GM19467 (cell line): ENCODE results near the gene FAM50B.

ENCODE experiments used
- ATAC-seq: cut with Tn5 transposase; IDR thresholded peaks from one replicate; pipeline ENCODE4 v1.9.1; 2021; ENCODE audit warnings: mild to moderate bottlenecking, moderate library complexity; ENCODE audit not compliant: unreplicated experiment

The FAM50B gene, protein sequence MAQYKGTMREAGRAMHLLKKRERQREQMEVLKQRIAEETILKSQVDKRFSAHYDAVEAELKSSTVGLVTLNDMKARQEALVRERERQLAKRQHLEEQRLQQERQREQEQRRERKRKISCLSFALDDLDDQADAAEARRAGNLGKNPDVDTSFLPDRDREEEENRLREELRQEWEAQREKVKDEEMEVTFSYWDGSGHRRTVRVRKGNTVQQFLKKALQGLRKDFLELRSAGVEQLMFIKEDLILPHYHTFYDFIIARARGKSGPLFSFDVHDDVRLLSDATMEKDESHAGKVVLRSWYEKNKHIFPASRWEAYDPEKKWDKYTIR

DNA sequence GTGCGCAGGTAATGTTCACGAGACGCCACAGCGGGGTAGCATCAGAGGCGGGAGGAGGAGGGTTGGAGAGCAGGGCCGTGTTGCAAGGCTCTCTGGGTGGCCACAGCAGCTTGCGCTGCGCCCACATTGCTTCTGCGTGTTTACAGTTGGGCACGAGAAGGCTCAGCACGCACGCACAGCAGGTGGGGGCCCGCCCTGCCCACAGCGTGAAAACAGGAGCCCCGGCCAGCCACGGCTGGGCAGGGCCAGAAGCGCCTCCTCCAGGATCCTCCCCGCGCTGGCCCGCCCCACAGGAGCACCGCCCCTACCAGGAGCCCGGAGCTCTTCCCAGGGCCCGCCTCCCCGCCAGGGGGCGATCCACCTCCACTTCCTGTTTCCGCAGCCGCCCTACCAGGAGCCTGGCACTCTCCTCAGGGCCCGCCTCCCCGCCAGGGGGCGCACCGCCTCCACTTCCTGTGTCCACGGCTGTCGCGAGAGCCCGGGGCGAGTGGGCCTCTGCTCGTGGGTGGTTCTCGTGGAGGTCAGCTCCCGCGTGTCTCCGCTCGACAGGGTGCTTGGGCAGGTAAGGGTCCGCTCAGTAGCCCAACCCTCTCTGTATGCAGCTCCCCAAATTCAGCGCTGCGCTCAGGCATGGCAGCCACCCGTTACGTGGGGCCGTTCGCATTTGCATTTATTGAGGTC lies at the start of gene FAM50B:
TSS of gene FAM50B (plus strand) at position 449 of the 681 bp plus-strand sequence. CDS start 439 bp downstream, outside the sequence.
- peak; percentile 84 for ATAC-seq

- ATAC-seq = no peak
Observed at GRCh38 chr6:3799719-3800118, 49.5 kb upstream of the FAM50B start.

DNA sequence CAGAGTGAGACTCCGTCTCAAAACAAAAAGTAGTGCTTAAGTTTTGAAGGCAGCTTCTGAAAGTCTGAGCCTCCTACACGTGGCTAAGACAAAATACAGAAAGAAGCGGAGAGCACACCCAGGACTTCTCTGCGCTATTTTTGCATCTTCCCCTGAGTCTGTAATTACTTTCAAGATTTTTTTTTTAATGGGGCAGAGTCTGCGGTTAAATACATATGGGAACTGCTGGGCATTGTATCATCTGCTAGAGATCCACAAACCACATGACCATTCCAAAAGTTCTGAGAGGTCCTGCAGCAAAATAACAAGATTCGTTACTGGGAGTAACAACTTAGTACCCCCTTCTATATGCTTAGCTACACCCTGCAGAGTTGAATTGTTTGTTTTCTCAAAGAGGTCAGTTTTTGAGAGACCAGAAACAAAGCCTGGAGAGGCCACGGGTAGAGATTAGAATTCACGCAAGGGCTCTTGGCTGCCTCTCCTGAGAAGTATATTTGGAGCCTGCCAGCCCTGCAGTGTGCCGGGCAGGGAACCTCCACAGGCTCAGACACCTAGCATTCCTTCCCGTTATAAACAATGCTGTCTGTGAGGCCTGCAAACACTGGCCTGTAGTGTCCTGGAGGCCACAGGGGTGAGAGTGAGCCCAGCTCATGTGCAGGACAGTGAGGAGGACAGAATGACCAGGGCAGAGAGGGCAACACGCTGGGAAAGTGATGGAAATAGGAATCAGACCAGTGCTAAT lies 48.2 kb upstream of the FAM50B start:
- no peak for ATAC-seq

- ATAC-seq = no peak
Observed at GRCh38 chr6:3801960-3802359, 47.2 kb upstream of the FAM50B start.

GRCh38 chr6:3803627-3804468 lies 45.3 kb upstream of the FAM50B start:
- ATAC-seq = no peak

DNA sequence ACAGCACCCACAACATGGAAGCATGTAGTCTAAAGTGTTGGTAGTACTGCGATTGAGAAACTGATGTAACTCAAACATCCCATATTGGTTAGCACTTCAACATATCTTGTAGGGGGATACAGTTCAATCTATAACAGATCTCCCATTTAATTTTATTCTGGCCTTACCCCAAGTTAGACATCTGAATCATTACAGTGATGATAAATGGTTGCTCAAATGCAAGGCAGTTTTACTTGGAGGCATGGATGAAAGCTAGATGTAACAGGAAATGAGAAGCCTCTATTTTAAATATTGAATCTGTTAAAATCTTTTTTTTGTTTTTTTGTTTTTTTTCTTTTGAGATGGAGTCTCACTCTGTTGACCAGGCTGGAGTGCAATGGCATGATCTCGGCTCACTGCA lies 44.2 kb upstream of the FAM50B start:
- ATAC-seq = no peak

GRCh38 chr6:3805448-3806123 lies 43.6 kb upstream of the FAM50B start:
- no peak for ATAC-seq

DNA sequence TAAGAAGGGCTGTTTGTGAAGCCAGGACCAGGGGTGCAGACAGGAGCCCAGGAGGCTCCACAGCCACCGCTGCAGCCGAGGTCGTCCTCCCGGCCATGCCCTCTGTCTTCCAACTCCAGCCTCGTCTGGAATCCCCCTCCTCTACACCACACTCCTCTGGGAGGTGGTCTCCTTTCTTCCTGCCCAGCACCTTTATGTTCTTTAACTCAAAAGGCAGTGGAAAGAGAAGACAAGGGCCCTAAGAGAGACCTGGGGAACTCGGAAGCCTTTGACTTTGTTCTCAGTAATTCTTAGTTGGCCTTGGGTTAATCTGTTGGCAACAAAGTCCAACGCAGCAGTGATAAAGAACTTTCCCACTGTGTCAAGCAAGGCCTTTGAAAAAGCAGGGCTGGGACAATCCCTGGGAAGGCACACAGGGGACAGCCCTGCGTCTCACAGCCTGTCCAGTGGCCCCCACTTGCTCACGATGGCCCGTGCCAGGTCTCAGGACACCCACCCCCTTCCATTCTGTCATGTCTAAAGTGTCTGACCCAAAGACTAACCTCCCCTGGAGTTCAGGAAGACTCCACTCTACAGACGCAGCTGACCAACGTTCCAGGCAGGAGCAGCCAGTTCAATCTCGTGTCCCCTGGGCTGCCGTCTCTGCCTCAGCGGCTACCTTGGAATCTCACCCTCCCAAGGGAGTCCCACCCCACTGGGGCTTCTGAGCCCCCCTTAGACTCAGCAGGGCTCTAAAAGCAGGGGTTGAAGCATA lies 42.8 kb upstream of the FAM50B start:
- ATAC-seq = no peak

DNA sequence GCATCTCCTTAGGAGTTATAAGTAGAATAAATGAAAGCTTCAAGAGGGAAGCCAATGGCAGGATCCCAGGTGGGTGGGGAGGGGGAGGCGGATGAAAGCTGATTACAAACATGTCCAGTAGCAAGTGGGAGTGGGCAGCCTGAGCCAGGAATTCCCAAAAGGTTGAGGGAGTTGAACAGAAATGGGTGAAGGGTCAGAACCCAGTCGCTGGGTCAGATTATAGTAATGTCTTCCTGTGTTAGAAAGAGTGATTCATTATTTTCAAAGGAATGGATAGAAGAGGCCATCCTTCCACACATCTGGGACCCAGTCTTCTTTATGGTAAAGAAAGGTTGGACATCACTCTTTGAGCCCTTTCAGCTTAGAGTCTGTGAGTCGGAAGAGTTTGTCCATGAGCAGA lies 41.0 kb upstream of the FAM50B start:
- no peak for ATAC-seq

DNA sequence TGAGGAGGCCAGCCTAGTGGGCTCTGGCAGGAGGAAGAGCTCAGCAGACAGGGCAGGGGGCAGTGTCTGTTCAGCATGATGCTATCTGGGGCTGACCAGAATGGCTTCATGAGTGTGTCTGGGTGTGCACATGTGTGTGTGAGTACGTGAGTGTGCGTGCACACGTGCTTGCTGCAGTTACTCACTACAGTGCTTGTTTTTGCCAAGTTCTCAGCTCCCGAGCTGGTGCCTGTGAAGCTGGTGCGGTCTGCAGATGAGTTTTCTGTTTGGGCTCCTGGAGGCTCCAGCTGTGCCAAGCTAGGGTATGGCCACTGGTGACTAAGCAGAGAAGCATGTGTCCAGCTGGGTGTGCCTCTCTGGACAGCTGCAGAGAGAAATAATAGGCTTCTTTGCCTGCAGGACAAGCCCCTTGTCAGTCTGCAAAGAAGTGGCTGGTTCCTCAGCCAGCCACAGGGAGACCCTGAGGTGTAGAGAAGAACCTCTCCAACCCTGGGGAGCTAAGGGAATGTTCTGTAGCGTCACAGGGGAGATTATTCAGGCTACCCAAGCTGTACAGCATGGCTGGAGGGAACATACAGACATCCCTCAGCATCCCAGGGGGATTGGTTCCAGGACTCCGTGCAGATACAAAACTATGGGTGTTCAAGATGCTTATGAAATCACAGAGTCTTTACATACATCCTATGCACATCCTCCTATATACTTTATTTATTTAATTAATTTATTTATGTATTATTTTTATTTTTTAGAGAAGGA lies 40.2 kb upstream of the FAM50B start:
- no peak for ATAC-seq

DNA sequence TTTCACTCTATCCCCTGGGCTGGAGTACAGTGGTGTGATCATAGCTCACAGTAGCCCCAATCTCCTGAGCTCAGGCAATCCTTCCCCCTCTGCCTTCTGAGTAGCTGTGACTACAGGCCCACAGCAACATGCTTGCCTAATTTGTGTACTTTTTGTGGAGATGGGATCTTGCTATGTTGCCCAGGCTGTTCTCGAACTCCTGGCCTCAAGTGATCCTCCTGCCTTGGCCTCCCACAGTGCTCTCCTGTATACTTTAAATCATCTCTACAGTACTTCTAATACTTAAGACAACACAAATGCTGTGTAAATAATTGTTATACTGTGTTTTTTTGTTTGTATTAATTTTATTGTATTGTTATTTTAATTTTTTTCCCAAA lies 39.7 kb upstream of the FAM50B start:
- ATAC-seq = no peak

- no peak for ATAC-seq
Observed at GRCh38 chr6:3809982-3810381, 39.2 kb upstream of the FAM50B start.

- ATAC-seq = no peak
Observed at GRCh38 chr6:3811191-3811590, 38.0 kb upstream of the FAM50B start.

DNA sequence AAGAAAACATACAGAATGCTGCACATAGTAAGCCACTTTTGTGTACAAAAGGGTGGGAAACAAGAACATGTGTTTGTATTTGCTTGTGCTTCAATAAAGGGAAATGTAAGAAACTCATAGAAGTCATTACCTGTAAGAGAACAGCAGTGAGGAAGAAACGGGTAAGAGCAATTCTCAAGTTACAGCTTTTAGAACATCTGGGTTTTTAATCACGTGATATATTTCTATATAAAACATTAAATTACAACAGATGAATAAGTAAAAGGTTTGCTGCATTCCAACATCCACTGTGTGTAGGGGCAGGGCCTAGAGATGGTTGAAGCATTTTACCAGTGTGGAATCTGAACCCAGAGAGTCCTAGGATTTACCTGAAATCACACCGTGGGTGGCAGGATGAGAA lies 36.6 kb upstream of the FAM50B start:
- no peak for ATAC-seq

DNA sequence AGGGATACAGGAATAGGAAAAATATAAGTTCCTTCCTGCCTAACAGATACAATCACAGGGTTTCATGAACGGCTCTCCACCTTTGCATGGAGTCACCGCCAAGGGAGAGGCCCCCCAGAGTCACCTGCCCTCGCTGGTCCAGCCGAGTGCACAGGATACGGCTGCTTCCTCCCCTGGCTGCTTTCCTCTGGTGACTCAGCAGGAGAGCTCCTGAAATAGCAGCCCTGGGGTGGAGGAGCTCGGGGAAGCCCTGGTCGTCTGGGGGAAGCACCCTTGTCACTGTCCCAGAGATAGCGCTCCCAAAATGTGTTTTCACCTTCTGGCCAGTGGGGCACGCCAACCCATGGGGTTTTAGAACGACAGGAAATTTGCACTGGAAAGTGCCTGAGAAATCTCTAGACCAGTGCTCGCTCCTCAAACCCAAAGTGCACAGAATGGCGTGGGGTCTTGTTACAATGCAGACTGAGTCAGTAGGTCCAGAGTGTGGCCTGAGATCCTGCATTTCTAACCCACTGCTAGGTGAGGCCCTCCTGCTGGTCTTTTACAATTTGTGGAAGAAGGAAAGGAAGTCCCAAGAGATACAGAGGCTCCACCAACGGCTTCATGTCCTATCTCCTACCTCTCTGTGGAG lies 35.9 kb upstream of the FAM50B start:
- no peak for ATAC-seq

DNA sequence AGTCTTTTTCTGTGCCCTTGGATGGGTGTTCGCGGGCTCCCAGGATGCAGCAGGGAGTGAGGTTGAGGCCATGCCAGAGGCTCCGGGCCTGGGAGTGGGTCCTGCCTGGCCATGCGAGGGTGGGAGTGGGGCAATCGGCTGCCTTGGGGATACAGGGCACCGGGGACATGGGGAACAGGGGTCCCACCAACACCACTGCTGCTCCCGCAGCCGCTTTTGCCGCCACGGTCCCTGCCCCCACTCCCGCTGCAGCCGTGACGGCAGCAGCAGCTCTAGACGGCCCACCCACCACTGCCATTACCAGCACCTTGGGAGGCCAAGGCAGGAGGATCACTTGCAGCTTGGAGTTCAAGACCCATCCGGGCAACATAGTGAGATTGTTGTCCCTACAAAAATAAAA lies 35.3 kb upstream of the FAM50B start:
- no peak for ATAC-seq

DNA sequence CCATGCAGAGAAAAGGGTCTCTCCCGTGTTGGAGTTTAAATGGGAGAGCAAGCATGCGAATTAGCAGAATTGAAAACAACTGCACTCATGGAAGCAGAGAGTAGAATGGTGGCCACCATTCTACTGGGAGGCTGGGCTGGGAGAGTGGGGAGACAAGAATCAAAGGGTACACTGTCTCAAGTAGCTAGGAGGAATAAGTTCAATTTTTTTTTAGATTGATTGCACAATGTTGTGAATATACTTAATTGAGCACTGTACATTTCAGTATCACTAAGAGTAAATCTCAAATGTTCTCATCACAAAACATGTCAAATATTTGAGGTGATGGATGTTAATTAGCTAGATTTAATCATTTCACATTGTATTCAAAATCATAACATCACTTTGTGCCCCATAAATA lies 34.6 kb upstream of the FAM50B start:
- ATAC-seq = no peak

DNA sequence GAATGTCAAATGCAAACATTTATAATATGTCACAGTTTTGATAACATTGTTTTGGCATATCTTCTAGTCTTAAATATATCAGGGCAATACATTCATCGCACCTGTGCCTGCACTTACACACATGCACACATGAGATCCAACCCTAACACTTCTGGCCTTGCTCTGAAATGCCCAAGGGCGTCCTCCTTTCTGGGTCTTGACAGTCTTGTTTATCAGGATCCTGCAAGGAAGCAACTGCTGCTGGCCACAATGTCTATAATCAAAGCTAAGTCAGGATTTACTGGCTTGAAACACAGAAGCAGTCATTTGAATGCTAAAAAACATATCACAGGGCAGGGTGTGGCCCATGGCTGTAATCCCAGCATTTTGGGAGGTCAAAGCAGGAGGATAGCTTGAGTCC lies 32.9 kb upstream of the FAM50B start:
- no peak for ATAC-seq
